K562 (cell line): ENCODE measurements around the gene NRP2. TPM values are rescaled to one million over a fixed set of nuclear protein-coding genes. Genes with fewer than 3 reads are reported as not detected.

Experiments used
- ATAC-seq: fragments of 200-7000 bp; cut with Tn5 transposase; 3 replicates; pipeline ENCODE4 v1.9.1; 2020; ENCODE audit warnings: moderate library complexity
- BruUV-seq: library from RNA; stranded (reverse); fragments of 400-500 nt; replicated peaks from 2 replicates; lab custom pipeline; 2021; lab: Mats Ljungman, UMichigan
- CTCF ChIA-PET: fragments of 300-600 bp; formaldehyde crosslinking; extraction: SDS; loops from one replicate; lab custom pipeline; 2021; ENCODE audit warnings: low intra/inter-chr PET ratio; lab: Yijun Ruan, JAX
- POLR2A ChIA-PET: fragments of 300-600, 350-650 bp; sonication (Branson Sonifier 250); formaldehyde crosslinking; extraction: SDS; loops from one replicate; lab custom pipeline; 2021; ENCODE audit warnings: antibody characterized with exemption, inconsistent platforms; lab: Yijun Ruan, JAX
- DNase-seq, 4 experiments: peaks; one replicate each; pipeline versions ENCODE4 v3.0.0 to v3.0.0-alpha.2; 2011 to 2018; ENCODE audit warnings: low spot score in 3 of 4, mixed read lengths in 3 of 4; ENCODE audit errors: extremely low read depth in 1 of 4
- FAIRE-seq: peaks from 2 replicates; lab custom pipeline; 2011; peaks lifted over from hg19 to GRCh38; lab: Jason Lieb, UNC
- H2AFZ ChIP-seq: 2 replicates; pipeline ENCODE4 v1.6.0; 2011; ENCODE audit warnings: low read depth, low read length, control low read depth, inconsistent platforms
- H3K27ac ChIP-seq: fragments of 200-600 bp; 3 replicates; pipeline ENCODE4 v1.8.0; 2011; ENCODE audit warnings: low read depth, mild to moderate bottlenecking, control low read depth, inconsistent platforms, low read length, moderate library complexity, mixed read lengths; ENCODE audit errors: extremely low read depth
- H3K27me3 ChIP-seq, 2 experiments: fragments of 300-600 bp in 1 of 2; 2 replicates in 1 of 2; 3 replicates in 1 of 2; pipeline versions ENCODE4 v1.6.0 to v1.8.0; 2011; ENCODE audit warnings: inconsistent platforms in 2 of 2, low read length in 2 of 2, mild to moderate bottlenecking in 1 of 2, mixed read lengths in 1 of 2, moderate library complexity in 1 of 2; ENCODE audit not compliant: control insufficient read depth in 2 of 2, insufficient read depth in 2 of 2
- H3K36me3 ChIP-seq: fragments of 300-600 bp; 3 replicates; pipeline ENCODE4 v1.8.0; 2011; ENCODE audit warnings: mild to moderate bottlenecking, low read length, inconsistent platforms; ENCODE audit not compliant: control insufficient read depth, insufficient read depth
- H3K4me1 ChIP-seq, 2 experiments: fragments of 200-600 bp in 1 of 2; replicated peaks in 1 of 2; 2 replicates in 1 of 2; 3 replicates in 1 of 2; pipeline versions ENCODE4 v1.5.1 to v1.8.0; 2011; ENCODE audit warnings: inconsistent platforms in 2 of 2, low read length in 2 of 2, mild to moderate bottlenecking in 1 of 2, mixed read lengths in 1 of 2, moderate library complexity in 1 of 2; ENCODE audit not compliant: control insufficient read depth in 2 of 2, insufficient read depth in 2 of 2
- H3K4me2 ChIP-seq: 2 replicates; pipeline ENCODE4 v1.6.1; 2011; ENCODE audit warnings: low read length, control low read depth, inconsistent platforms, mixed read lengths; ENCODE audit not compliant: insufficient read depth
- H3K4me3 ChIP-seq: fragments of 200-600 bp; sonication (generic), shearing (Covaris generic); 2 replicates; pipeline ENCODE4 v1.5.1; 2016; ENCODE audit warnings: control low read depth, inconsistent platforms
- H3K79me2 ChIP-seq: fragments of 200-600 bp; 3 replicates; pipeline ENCODE4 v1.8.0; 2011; ENCODE audit warnings: low read length, inconsistent platforms; ENCODE audit not compliant: control insufficient read depth, insufficient read depth
- H3K9ac ChIP-seq, 2 experiments: 2 replicates each; pipeline versions ENCODE4 v1.6.0 to v1.6.1; 2011; ENCODE audit warnings: low read depth in 2 of 2, low read length in 2 of 2, control low read depth in 1 of 2, inconsistent platforms in 1 of 2, mild to moderate bottlenecking in 1 of 2, mixed read lengths in 1 of 2; ENCODE audit not compliant: insufficient read depth in 1 of 2
- H3K9me1 ChIP-seq: one replicate; pipeline ENCODE4 v1.6.0; 2011; ENCODE audit warnings: inconsistent platforms, mild to moderate bottlenecking, low read length, moderate library complexity; ENCODE audit not compliant: control insufficient read depth, insufficient read depth
- H3K9me3 ChIP-seq: replicated peaks from 2 replicates; pipeline ENCODE4 v1.5.1; 2011; ENCODE audit warnings: low read depth, low read length, inconsistent platforms; ENCODE audit not compliant: control insufficient read depth, insufficient read depth
- H4K20me1 ChIP-seq: replicated peaks from 2 replicates; pipeline ENCODE4 v1.6.1; 2011; ENCODE audit warnings: low read length, inconsistent platforms, mixed read lengths; ENCODE audit not compliant: control insufficient read depth, insufficient read depth
- HMGN3 ChIP-seq: IDR thresholded peaks from 2 replicates; pipeline ENCODE4 v1.6.1; 2011; ENCODE audit warnings: borderline replicate concordance, low read depth, mild to moderate bottlenecking, mixed read lengths, low read length; ENCODE audit not compliant: insufficient read length; ENCODE audit errors: extremely low read depth
- MEIS2 ChIP-seq: fragments of 450-650 bp; IDR thresholded peaks from 2 replicates; pipeline ENCODE4 v1.6.1; 2014; ENCODE audit warnings: mild to moderate bottlenecking; ENCODE audit not compliant: partially characterized antibody
- NR2F6 ChIP-seq: fragments of 450-650 bp; formaldehyde crosslinking; IDR thresholded peaks from 2 replicates; pipeline ENCODE4 v1.4.0; 2020; ENCODE audit warnings: mild to moderate bottlenecking
- ZNF311 ChIP-seq: fragments of 250-450 bp; sonication (Bioruptor Pico); IDR thresholded peaks from 2 replicates; pipeline ENCODE4 v1.4.0; 2020; ENCODE audit warnings: mild to moderate bottlenecking, moderate library complexity
- WGBS: fragments of 100-300 bp; shearing (Covaris generic); methylation state at CpG from one replicate; pipeline ENCODE4 v1.1.6; 2016; ENCODE audit warnings: low coverage, mixed read lengths; ENCODE audit not compliant: insufficient coverage; ENCODE audit errors: missing lambda C conversion rate; 5-methylcytosine and 5-hydroxymethylcytosine counted together
- in situ Hi-C: fragments of 300-500 bp; cut with MboI; formaldehyde crosslinking; loops from 4 replicates; pipeline ENCODE4 v1.15.0; 2018; ENCODE audit warnings: inconsistent platforms, mixed read lengths
- intact Hi-C: fragments of 100-400 bp; cut with micrococcal nuclease; formaldehyde crosslinking; loops from 2 replicates; pipeline ENCODE4 v1.14.2; 2022
- polyA plus RNA-seq, 8 experiments: library from polyadenylated mRNA; depleted of rRNA in 4 of 8; stranded (reverse) in 5 of 8; unstranded in 3 of 8; fragments of >200 nt; fragmentation: Nextera tagmentation in 2 of 8; fragmentation: Illumina TruSeq in 1 of 8; extraction: Ambion mirVana in 2 of 8; extraction: Trizol in 1 of 8; gene quantifications; 2 replicates each; pipeline versions ENCODE4 v1.2.1 to v1.2.3, GENCODE V29; 2011 to 2014; ENCODE audit warnings: inconsistent platforms in 1 of 8, missing spikeins in 1 of 8
- total RNA-seq, 7 experiments: library from RNA; depleted of rRNA in 6 of 7; stranded (reverse); fragments of >200 nt in 6 of 7; fragmentation: Illumina TruSeq in 2 of 7; extraction: Trizol in 2 of 7; gene quantifications; 2 replicates each; pipeline versions ENCODE4 v1.2.1 to v1.2.3, GENCODE V29; 2011 to 2021; ENCODE audit warnings: low replicate concordance in 1 of 7
- TF ChIP-seq, protein P1 (sequence below), 2 experiments: fragments of 450-650 bp; conservative IDR thresholded peaks; 2 replicates each; pipeline ENCODE4 v1.6.1; 2017; ENCODE audit warnings: mild to moderate bottlenecking in 2 of 2, moderate library complexity in 2 of 2
- TF ChIP-seq, protein P2 (sequence below): fragments of 250-450 bp; sonication (Bioruptor Pico); IDR thresholded peaks from 2 replicates; pipeline ENCODE4 v1.4.0; 2020; ENCODE audit warnings: mild to moderate bottlenecking, moderate library complexity
- TF ChIP-seq, protein P3 (sequence below), 2 experiments: IDR thresholded peaks in 1 of 2; conservative IDR thresholded peaks in 1 of 2; 2 replicates each; pipeline ENCODE4 v1.6.1; 2016; ENCODE audit warnings: low read depth in 2 of 2, mild to moderate bottlenecking in 1 of 2, missing compliant biosample characterization in 1 of 2, missing genetic modification characterization in 1 of 2, moderate library complexity in 1 of 2
- TF ChIP-seq, protein P4 (sequence below): fragments of 450-650 bp; IDR thresholded peaks from 2 replicates; pipeline ENCODE4 v1.6.1; 2016; ENCODE audit warnings: mild to moderate bottlenecking

The NRP2 gene
- total and polyA plus RNA-seq, 9 of the 15 experiments (the other 6 are each of a cell fraction or from before 2014, with no cell fraction given), result 0.05 to 0.31 (median 0.15) TPM; not detected in 5

DNA sequence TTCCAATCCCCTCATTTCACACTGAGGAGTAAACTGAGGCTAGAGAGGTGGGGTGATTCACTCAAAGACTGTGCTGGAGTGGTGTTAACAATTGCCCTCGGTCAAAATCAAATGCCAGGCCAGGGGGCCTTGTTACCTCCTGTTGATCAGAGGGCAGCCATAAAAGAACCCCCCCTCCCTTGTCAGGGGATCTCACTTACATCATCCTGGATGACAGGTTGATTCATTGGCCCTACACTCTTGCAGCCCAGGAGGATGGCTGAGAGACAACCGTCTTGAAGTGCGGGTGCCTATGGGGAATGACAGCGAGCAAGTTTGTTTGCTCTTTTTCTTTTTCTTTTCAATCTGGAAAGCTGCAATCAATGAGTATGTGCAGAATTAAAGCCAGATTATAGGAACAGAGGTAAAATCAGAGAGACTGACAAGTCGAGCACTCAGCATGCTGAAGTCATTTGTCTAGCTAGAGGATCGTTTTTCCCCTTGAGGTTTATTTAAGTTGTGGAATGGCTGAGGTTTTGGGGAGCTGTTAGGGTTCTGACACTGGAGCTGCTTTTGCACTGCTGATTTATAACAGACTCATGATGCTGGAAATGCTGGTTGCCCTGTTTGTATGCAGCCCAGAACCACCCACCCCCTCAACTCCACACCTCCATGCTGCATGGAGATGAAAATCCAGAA is 26.4 kb upstream of the NRP2 start:
- Histone ChIP-seq H3K36me3 (no peaks in the 10 kb centered on the region), H3K9me3 (no peaks in the 10 kb centered on the region), H3K9me1 (no peaks in the 10 kb centered on the region), H3K4me3 (no peak overlapping the region), H3K4me1 (no peaks in the 10 kb centered on the region), H3K27me3 (no peaks in the 10 kb centered on the region; a peak in 1 of 5 replicates), H3K4me2 (no peak overlapping the region), H4K20me1 (no peaks in the 10 kb centered on the region), H3K9ac (no peak overlapping the region), H2AFZ (no peak overlapping the region), H3K79me2 (no peaks in the 10 kb centered on the region), H3K27ac (no peak overlapping the region)
- intact Hi-C loops (no loop called here), in situ Hi-C loops (no loop called here)
- FAIRE-seq (no peak), ATAC-seq (no peak), DNase-seq (no peak)
- WGBS, result 0% methylated on average over 6 of the region's 6 CpGs
- ChIA-PET CTCF (no interaction called here), POLR2A (no interaction called here)
- no TSS peak for BruUV-seq
- TF ChIP-seq, protein P1, sequence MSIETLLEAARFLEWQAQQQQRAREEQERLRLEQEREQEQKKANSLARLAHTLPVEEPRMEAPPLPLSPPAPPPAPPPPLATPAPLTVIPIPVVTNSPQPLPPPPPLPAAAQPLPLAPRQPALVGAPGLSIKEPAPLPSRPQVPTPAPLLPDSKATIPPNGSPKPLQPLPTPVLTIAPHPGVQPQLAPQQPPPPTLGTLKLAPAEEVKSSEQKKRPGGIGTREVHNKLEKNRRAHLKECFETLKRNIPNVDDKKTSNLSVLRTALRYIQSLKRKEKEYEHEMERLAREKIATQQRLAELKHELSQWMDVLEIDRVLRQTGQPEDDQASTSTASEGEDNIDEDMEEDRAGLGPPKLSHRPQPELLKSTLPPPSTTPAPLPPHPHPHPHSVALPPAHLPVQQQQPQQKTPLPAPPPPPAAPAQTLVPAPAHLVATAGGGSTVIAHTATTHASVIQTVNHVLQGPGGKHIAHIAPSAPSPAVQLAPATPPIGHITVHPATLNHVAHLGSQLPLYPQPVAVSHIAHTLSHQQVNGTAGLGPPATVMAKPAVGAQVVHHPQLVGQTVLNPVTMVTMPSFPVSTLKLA (conservative IDR thresholded peaks at IDR 0.05), result no peak
- TF ChIP-seq NR2F6 (CRISPR knock-in tag) (no peak), HMGN3 (no peak), MEIS2 (peak; percentile 64), ZNF311 (CRISPR knock-in tag) (no peak)
- TF ChIP-seq, protein P2, sequence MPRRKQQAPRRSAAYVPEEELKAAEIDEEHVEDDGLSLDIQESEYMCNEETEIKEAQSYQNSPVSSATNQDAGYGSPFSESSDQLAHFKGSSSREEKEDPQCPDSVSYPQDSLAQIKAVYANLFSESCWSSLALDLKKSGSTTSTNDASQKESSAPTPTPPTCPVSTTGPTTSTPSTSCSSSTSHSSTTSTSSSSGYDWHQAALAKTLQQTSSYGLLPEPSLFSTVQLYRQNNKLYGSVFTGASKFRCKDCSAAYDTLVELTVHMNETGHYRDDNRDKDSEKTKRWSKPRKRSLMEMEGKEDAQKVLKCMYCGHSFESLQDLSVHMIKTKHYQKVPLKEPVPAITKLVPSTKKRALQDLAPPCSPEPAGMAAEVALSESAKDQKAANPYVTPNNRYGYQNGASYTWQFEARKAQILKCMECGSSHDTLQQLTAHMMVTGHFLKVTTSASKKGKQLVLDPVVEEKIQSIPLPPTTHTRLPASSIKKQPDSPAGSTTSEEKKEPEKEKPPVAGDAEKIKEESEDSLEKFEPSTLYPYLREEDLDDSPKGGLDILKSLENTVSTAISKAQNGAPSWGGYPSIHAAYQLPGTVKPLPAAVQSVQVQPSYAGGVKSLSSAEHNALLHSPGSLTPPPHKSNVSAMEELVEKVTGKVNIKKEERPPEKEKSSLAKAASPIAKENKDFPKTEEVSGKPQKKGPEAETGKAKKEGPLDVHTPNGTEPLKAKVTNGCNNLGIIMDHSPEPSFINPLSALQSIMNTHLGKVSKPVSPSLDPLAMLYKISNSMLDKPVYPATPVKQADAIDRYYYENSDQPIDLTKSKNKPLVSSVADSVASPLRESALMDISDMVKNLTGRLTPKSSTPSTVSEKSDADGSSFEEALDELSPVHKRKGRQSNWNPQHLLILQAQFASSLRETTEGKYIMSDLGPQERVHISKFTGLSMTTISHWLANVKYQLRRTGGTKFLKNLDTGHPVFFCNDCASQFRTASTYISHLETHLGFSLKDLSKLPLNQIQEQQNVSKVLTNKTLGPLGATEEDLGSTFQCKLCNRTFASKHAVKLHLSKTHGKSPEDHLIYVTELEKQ, result no peak
- TF ChIP-seq, protein P3, sequence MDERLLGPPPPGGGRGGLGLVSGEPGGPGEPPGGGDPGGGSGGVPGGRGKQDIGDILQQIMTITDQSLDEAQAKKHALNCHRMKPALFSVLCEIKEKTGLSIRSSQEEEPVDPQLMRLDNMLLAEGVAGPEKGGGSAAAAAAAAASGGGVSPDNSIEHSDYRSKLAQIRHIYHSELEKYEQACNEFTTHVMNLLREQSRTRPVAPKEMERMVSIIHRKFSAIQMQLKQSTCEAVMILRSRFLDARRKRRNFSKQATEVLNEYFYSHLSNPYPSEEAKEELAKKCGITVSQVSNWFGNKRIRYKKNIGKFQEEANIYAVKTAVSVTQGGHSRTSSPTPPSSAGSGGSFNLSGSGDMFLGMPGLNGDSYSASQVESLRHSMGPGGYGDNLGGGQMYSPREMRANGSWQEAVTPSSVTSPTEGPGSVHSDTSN (CRISPR knock-in tag; IDR thresholded peaks at IDR 0.05; ENCODE audit: low read depth), result no peak
- TF ChIP-seq, protein P3 (tag; conservative IDR thresholded peaks at IDR 0.05; ENCODE audit: low read depth), result peak; percentile 59; the same call in 1 of the 2 replicates
- TF ChIP-seq, protein P4, sequence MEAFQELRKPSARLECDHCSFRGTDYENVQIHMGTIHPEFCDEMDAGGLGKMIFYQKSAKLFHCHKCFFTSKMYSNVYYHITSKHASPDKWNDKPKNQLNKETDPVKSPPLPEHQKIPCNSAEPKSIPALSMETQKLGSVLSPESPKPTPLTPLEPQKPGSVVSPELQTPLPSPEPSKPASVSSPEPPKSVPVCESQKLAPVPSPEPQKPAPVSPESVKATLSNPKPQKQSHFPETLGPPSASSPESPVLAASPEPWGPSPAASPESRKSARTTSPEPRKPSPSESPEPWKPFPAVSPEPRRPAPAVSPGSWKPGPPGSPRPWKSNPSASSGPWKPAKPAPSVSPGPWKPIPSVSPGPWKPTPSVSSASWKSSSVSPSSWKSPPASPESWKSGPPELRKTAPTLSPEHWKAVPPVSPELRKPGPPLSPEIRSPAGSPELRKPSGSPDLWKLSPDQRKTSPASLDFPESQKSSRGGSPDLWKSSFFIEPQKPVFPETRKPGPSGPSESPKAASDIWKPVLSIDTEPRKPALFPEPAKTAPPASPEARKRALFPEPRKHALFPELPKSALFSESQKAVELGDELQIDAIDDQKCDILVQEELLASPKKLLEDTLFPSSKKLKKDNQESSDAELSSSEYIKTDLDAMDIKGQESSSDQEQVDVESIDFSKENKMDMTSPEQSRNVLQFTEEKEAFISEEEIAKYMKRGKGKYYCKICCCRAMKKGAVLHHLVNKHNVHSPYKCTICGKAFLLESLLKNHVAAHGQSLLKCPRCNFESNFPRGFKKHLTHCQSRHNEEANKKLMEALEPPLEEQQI, result no peak
